ENCODE data around the gene STAP1. TPM values are rescaled to one million over a fixed set of nuclear protein-coding genes. Genes with fewer than 3 reads are reported as not detected.
"Not testable (repeated sequence)": the region's sequence is repeated elsewhere in the genome, so short reads cannot be mapped to it uniquely, and the experiment has no call there.

The STAP1 gene
- total and polyA plus RNA-seq, 12 donors = 0.15 to 0.97 TPM; not detected in 10

GRCh38 chr4:67550451-67550850 is 8.1 kb upstream of the STAP1 start:
- Histone ChIP-seq H3K9me3 (no peaks in the 10 kb centered on the region), H3K4me1 (peaks cover 0 to 7% (median 0%) of the 10 kb centered on the region in 9 donors), H3K4me3 (no peak overlapping the region), H3K27ac (no peak overlapping the region), H3K36me3 (no peaks in the 10 kb centered on the region), H3K27me3 (no peaks in the 10 kb centered on the region)
- DNase-seq (no peak), ATAC-seq (no peak)
- intact Hi-C loops (cut with DNase I) = no loop called here
- TF ChIP-seq CTCF (IDR thresholded peaks at IDR 0.05) = no peak

DNA sequence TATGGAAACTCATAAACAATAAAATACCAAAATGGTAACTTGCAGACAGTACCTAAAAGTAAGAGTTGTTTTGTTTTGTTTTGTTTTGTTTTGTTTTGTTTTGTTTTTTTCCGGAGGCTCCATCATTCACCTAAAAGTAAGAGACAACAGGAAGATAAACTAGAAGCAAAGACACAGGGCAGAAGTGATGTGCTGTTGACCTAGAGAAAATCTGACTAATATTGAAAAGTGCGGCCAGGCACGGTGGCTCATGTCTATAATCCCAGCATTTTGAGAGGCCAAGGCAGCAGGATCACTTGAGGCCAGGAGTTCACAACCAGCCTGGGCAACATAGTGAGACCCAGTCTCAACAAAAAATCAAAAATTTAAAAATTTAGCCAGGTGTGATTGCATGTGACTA is 7.7 kb upstream of the STAP1 start:
- TF ChIP-seq CTCF (IDR thresholded peaks at IDR 0.05) = no peak
- H3K4me3 ChIP-seq = no peak overlapping the region
- no peak for ATAC-seq
- no peaks in the 10 kb centered on the region for H3K9me3 ChIP-seq
- H3K27ac ChIP-seq = no peak overlapping the region
- 91 to 94% methylated on average over 3 of the region's 3 CpGs for WGBS, 2 donors
- H3K4me1 ChIP-seq = peaks cover 0 to 5% (median 0%) of the 10 kb centered on the region in 9 donors
- intact Hi-C loops (cut with DNase I) = no loop called here
- no peaks in the 10 kb centered on the region for H3K27me3 ChIP-seq
- H3K36me3 ChIP-seq = no peaks in the 10 kb centered on the region
- DNase-seq = no peak

- H3K9me3 ChIP-seq; H3K36me3 ChIP-seq; H3K4me3 ChIP-seq; ATAC-seq; DNase-seq; H3K27me3 ChIP-seq; H3K27ac ChIP-seq; H3K4me1 ChIP-seq; intact Hi-C loops (cut with DNase I): not testable (repeated sequence)
- WGBS, 2 donors = 49 to 56% methylated on average over 4 of the region's 4 CpGs
Observed at GRCh38 chr4:67552146-67552792, 6.3 kb upstream of the STAP1 start.

- H3K27ac ChIP-seq = no peak overlapping the region
- H3K4me1 ChIP-seq = peaks cover 0 to 7% (median 0%) of the 10 kb centered on the region in 9 donors
- DNase-seq = no peak
- TF ChIP-seq CTCF (IDR thresholded peaks at IDR 0.05) = no peak
- WGBS, 2 donors = 70 to 90% methylated on average over 3 of the region's 3 CpGs
- intact Hi-C loops (cut with DNase I) = no loop called here
- H3K4me3 ChIP-seq = no peak overlapping the region
- no peaks in the 10 kb centered on the region for H3K27me3 ChIP-seq
- ATAC-seq = no peak
- no peaks in the 10 kb centered on the region for H3K36me3 ChIP-seq
- H3K9me3 ChIP-seq = no peaks in the 10 kb centered on the region
Observed at GRCh38 chr4:67554096-67554495, 4.4 kb upstream of the STAP1 start.

DNA sequence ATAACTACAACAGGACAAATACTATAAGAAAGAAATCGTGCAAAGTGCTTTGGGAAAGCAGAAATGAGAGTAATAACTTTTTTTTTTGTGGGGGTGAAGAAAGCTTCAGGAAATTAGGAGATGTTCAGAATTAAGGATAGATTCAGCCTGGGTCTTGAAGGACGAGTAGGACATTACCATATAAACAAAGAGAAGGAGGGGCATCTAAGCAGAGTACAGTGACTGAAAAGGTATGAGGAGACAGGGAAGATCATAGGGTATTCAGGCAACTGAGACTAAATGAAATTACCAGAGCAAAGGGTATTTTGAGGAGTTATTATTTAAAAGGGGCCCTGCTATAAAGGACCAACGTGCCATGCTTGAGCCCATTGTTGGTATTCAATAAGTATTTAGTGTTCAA is 3.1 kb upstream of the STAP1 start:
- intact Hi-C loops (cut with DNase I) = no loop called here
- no peak for ATAC-seq
- WGBS, 2 donors = 83 to 86% methylated on average over 3 of the region's 3 CpGs

More for the DNA sequence above, 3.1 kb upstream of the STAP1 start:
- TF ChIP-seq CTCF (IDR thresholded peaks at IDR 0.05) = no peak
- no peak overlapping the region for H3K27ac ChIP-seq
- H3K4me1 ChIP-seq = peaks cover 0 to 7% (median 0%) of the 10 kb centered on the region in 9 donors
- H3K27me3 ChIP-seq = no peaks in the 10 kb centered on the region
- H3K4me3 ChIP-seq = no peak overlapping the region
- H3K36me3 ChIP-seq = no peaks in the 10 kb centered on the region
- H3K9me3 ChIP-seq = no peaks in the 10 kb centered on the region
- no peak for DNase-seq

All from heart right ventricle (tissue), 16 donors.